OCI-M2 (cell line): Measurements from ENCODE around the gene RNFT2.

Experiments used
- DNase-seq: peaks from one replicate; lab custom pipeline; 2025; ENCODE audit not compliant: unreplicated experiment; lab: John Stamatoyannopoulos, UW

RNFT2 gene

GRCh38 chr12:116901612-116902011 lies 163.5 kb downstream of the RNFT2 start:
- no peak for DNase-seq
